B cell (primary cell): Measurements from ENCODE around the gene CACNA1F.

Source experiments
- EZH2 ChIP-seq: IDR thresholded peaks from 2 replicates; pipeline ENCODE4 v1.6.1; 2012; ENCODE audit warnings: borderline replicate concordance, low read depth, mild to moderate bottlenecking, moderate library complexity, low read length; ENCODE audit not compliant: insufficient read depth, poor library complexity, severe bottlenecking
- TF ChIP-seq, protein P1 (sequence below): fragments of 200-600 bp; IDR thresholded peaks from one replicate; pipeline ENCODE4 v1.8.0; 2022; ENCODE audit warnings: antibody characterized with exemption, mild to moderate bottlenecking

DNA sequence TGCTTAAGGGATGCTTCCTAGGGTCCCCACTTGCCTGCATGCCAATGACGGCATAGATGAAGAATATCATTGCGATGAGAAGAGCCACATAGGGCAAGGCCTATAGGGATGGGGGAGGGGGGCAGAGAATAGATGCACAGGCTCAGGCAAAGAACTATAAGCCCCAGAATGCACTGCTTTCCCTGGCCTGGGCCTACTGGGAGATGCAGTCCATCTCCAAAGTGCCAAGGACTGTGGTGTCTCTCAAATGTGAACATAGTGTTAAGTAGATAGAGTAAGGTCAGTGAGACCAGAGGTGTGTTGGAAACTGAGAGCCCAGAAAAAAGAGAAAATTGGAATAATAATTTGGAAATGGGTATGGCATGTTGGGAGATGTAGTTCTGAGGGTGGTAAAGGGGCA is 20.9 kb downstream of the CACNA1F start:
- TF ChIP-seq, protein P1, sequence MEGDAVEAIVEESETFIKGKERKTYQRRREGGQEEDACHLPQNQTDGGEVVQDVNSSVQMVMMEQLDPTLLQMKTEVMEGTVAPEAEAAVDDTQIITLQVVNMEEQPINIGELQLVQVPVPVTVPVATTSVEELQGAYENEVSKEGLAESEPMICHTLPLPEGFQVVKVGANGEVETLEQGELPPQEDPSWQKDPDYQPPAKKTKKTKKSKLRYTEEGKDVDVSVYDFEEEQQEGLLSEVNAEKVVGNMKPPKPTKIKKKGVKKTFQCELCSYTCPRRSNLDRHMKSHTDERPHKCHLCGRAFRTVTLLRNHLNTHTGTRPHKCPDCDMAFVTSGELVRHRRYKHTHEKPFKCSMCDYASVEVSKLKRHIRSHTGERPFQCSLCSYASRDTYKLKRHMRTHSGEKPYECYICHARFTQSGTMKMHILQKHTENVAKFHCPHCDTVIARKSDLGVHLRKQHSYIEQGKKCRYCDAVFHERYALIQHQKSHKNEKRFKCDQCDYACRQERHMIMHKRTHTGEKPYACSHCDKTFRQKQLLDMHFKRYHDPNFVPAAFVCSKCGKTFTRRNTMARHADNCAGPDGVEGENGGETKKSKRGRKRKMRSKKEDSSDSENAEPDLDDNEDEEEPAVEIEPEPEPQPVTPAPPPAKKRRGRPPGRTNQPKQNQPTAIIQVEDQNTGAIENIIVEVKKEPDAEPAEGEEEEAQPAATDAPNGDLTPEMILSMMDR: no peak
- no peak for TF ChIP-seq EZH2
